Esophagus squamous epithelium (tissue), 5 donors: ENCODE results near the gene BMF. TPM values are rescaled to one million over a fixed set of nuclear protein-coding genes. Genes with fewer than 3 reads are reported as not detected.

Experiments
- DNase-seq: peaks from one replicate; lab custom pipeline; 2025; lab: John Stamatoyannopoulos, UW
- H3K27ac ChIP-seq, 4 donors: fragments of 200-600 bp; sonication (generic); one replicate each; pipeline ENCODE4 v1.5.1; 2016 to 2019; ENCODE audit warnings: mild to moderate bottlenecking in 1 of 4
- H3K27me3 ChIP-seq, 4 donors: fragments of 200-600 bp; sonication (generic); 1 replicate in 3 of 4; 2 replicates in 1 of 4; pipeline versions ENCODE4 v1.5.1 to v1.6.0; 2017 to 2021; ENCODE audit warnings: antibody characterized with exemption in 1 of 4
- H3K36me3 ChIP-seq, 3 donors: fragments of 200-600 bp; sonication (generic); one replicate each; pipeline ENCODE4 v1.5.1; 2016 to 2019
- H3K4me1 ChIP-seq, 3 donors: fragments of 200-600 bp; sonication (generic); one replicate each; pipeline ENCODE4 v1.5.1; 2017 to 2019
- H3K4me3 ChIP-seq, 4 donors: fragments of 200-600 bp; sonication (generic); 1 replicate in 3 of 4; 2 replicates in 1 of 4; pipeline ENCODE4 v1.5.1; 2016 to 2019; ENCODE audit warnings: mild to moderate bottlenecking in 2 of 4, moderate library complexity in 1 of 4
- H3K9me3 ChIP-seq, 3 donors: fragments of 200-600 bp; sonication (generic); one replicate each; pipeline ENCODE4 v1.5.1; 2016 to 2019
- POLR2A ChIP-seq, 4 donors: fragments of 450-650 bp; IDR thresholded peaks; one replicate each; pipeline ENCODE4 v1.6.1; 2017; ENCODE audit warnings: antibody characterized with exemption in 4 of 4, mild to moderate bottlenecking in 4 of 4, moderate library complexity in 3 of 4
- WGBS, 2 donors: methylation state at CpG; one replicate each; pipeline ENCODE4 v1.1.5; 2018; 5-methylcytosine and 5-hydroxymethylcytosine counted together
- intact Hi-C: fragments of 100-400 bp; cut with DNase I; formaldehyde crosslinking; loops from one replicate; pipeline ENCODE4 v1.15.0; 2022
- total RNA-seq, 4 donors: library from RNA; depleted of rRNA; stranded (reverse); fragments of >200 nt; gene quantifications; one replicate each; pipeline ENCODE4 v1.1.0, GENCODE V29; 2016
- TF ChIP-seq, protein P1 (sequence below), 6 experiments: fragments of 450-650 bp in 4 of 6; fragments of 200-600 bp in 2 of 6; sonication (generic) in 2 of 6; IDR thresholded peaks; one replicate each; pipeline ENCODE4 v1.5.1; 2016 to 2019; ENCODE audit warnings: antibody characterized with exemption in 6 of 6, mild to moderate bottlenecking in 4 of 6, moderate library complexity in 4 of 6
- donor health status: DM: yes; HTN: yes; CAD: no.

Gene BMF
- total RNA-seq, 4 donors from 2014 or later, result 0.31 to 4.4 (median 1.4) TPM

DNA sequence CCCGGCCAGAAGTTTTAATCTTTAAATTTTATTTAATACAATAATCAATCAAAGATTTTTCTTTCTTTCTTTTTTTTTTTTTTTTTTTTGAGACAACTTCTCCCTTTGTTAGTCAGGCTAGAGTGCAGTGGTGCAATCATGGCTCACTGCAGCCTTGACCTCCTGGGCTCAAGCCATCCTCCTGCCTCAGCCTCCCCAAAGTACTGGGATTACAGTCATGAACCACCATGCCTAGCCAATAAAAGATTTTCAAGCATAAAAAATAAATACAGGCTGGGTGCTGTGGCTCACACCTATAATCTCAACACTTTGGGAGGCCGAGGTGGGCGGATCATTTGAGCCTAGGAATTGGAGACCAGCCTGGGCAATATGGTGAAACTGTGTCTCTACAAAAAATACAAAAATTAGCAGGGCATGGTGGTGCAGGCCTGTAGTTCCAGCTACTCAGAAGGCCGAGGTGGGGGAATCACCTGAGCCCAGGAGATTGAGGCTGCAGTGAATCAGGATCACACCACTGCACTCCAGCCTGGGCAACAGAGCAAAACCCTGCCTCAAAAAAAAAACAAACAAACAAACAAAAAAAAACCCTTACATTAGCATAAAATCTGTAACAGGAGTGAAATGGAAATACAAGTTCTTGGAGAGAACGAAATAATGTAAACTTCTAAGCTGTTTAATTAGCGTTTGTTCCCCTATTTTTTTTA is 40.6 kb downstream of the BMF start:
- intact Hi-C loops, result no loop called here
- TF ChIP-seq, protein P1, sequence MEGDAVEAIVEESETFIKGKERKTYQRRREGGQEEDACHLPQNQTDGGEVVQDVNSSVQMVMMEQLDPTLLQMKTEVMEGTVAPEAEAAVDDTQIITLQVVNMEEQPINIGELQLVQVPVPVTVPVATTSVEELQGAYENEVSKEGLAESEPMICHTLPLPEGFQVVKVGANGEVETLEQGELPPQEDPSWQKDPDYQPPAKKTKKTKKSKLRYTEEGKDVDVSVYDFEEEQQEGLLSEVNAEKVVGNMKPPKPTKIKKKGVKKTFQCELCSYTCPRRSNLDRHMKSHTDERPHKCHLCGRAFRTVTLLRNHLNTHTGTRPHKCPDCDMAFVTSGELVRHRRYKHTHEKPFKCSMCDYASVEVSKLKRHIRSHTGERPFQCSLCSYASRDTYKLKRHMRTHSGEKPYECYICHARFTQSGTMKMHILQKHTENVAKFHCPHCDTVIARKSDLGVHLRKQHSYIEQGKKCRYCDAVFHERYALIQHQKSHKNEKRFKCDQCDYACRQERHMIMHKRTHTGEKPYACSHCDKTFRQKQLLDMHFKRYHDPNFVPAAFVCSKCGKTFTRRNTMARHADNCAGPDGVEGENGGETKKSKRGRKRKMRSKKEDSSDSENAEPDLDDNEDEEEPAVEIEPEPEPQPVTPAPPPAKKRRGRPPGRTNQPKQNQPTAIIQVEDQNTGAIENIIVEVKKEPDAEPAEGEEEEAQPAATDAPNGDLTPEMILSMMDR (IDR thresholded peaks at IDR 0.05), result no peak
- TF ChIP-seq POLR2A (IDR thresholded peaks at IDR 0.05), result no peak
- no peaks in the 10 kb centered on the region for H3K36me3 ChIP-seq
- H3K4me1 ChIP-seq, result peaks cover 23 to 63% (median 28%) of the 10 kb centered on the region in 3 donors
- peaks cover 0 to 30% (median 0%) of the 10 kb centered on the region in 4 donors for H3K27me3 ChIP-seq
- peak overlapping the region in 1 of 4 donors; percentile 65 for H3K27ac ChIP-seq
- DNase-seq, result no peak
- no peak overlapping the region for H3K4me3 ChIP-seq
- WGBS, 2 donors, result 69 to 73% methylated on average over 6 of the region's 6 CpGs
- no peaks in the 10 kb centered on the region for H3K9me3 ChIP-seq

DNA sequence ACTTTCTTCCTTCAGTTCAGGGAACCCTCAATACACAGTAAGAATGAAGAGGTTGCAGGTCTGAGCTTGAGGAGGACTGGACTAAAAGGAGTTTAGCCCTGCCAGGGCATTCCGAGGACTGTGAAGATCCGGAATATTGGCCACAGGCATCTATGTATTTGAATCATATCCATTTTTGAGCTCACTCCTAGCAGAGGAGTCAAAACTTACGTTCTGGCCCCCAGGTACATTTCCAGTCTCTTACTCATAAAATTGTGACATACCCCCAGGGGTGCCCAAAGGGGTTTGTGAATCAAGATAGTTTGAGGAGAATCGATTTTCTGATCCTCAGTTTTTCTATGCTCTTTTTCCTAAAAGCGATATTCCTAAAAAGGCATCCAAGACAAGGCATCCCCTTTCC is 42.1 kb downstream of the BMF start:
- Histone ChIP-seq H3K4me3 (no peak overlapping the region), H3K27ac (no peak overlapping the region), H3K36me3 (no peaks in the 10 kb centered on the region), H3K27me3 (peaks cover 0 to 24% (median 0%) of the 10 kb centered on the region in 4 donors), H3K4me1 (peaks cover 20 to 57% (median 25%) of the 10 kb centered on the region in 3 donors), H3K9me3 (no peaks in the 10 kb centered on the region)
- 62 to 68% methylated on average over 5 of the region's 5 CpGs for WGBS, 2 donors
- DNase-seq, result no peak
- no peak for TF ChIP-seq POLR2A (IDR thresholded peaks at IDR 0.05)
- TF ChIP-seq, protein P1 (IDR thresholded peaks at IDR 0.05), result no peak
- intact Hi-C loops, result no loop called here

DNA sequence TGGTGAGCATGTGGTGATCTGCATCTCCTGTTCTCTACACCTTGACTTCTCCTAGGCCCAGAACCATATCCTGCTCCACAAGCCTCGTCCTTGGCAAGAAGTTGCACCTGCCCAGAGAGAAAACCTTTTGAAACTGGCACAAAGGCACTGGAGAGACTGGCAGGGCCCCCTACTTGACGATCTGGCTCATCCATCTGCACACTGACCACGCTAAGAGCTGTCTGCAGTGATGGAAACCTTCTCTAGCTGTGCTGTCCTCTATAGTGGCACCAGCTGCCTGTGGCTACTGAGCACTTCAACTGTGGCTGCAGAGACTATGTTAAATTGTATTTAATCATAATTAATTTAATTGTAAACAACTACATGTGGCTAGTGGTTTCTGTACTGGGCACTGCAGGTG is 43.5 kb downstream of the BMF start:
- no peaks in the 10 kb centered on the region for H3K36me3 ChIP-seq
- peaks cover 19 to 53% (median 23%) of the 10 kb centered on the region in 3 donors for H3K4me1 ChIP-seq
- no peaks in the 10 kb centered on the region for H3K9me3 ChIP-seq
- no peak overlapping the region for H3K27ac ChIP-seq
- 65% methylated on average over 3 of the region's 3 CpGs; no CpG with 5 or more reads in 1 of the 2 donors for WGBS, 2 donors
- no peak overlapping the region for H3K4me3 ChIP-seq
- H3K27me3 ChIP-seq, result peaks cover 0 to 37% (median 0%) of the 10 kb centered on the region in 4 donors
- intact Hi-C loops, result no loop called here
- no peak for DNase-seq
- TF ChIP-seq POLR2A (IDR thresholded peaks at IDR 0.05), result no peak
- TF ChIP-seq, protein P1 (IDR thresholded peaks at IDR 0.05), result no peak

DNA sequence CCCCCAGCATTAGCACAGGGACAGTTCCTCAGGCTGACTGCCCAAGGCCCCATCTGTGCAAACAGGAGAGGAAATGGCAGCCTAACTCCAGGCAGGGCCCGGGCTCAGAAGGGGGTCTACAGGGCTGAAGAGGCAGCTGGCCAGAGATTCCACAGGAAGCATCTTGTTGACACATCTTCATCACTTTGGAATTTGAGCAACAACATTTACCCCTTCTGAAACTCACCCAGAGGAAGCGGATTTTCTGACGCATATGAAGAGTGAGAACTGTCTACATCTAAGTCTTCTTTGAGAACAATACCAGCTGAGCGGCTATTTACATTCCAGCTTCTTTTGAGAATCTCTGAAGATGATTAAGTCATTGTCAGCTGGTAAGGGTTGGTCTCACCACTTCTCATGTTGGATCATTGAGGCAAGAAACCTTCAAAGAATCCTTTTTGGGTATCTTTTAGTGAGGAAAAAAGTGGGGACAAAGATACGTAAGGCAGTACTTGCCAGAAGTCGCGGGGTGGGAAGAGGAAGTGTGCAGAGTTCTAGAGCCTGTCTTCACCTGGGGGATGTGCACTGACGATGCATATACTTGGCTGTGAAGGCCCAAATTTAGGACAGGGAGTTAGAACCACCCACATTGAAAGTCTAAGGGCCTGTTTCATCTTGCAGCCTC is 44.3 kb downstream of the BMF start:
- WGBS, 2 donors, result 56 to 79% methylated on average over 7 to 8 of the region's 8 CpGs
- Histone ChIP-seq H3K4me3 (no peak overlapping the region), H3K9me3 (no peaks in the 10 kb centered on the region), H3K27ac (no peak overlapping the region), H3K4me1 (peaks cover 11 to 45% (median 15%) of the 10 kb centered on the region in 3 donors), H3K36me3 (no peaks in the 10 kb centered on the region), H3K27me3 (peaks cover 0 to 45% (median 0%) of the 10 kb centered on the region in 4 donors)
- no peak for DNase-seq
- TF ChIP-seq, protein P1 (IDR thresholded peaks at IDR 0.05), result no peak
- TF ChIP-seq POLR2A (IDR thresholded peaks at IDR 0.05), result no peak
- intact Hi-C loops, result no loop called here

DNA sequence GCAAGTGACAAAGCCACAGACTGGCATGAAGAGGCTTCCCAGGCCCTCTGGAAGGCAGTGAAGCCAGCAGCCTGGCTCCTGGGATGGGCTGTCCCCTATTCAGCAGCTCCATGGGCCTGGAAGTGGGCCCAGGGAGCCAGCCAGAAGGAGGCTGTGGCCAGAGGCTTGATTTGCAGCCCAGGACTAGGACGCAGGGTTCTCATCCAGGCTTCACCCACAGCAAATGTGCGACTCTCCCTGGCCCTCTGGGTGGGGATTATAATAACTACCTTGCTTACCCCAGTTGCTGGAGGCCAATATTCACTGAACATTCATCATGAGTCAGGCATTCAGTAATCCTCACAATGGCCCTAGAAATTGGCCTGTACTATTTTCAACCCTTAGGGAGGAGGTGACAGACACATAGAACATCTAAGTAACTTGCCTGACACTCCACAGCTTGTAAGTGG is 45.1 kb downstream of the BMF start:
- Histone ChIP-seq H3K4me3 (no peak overlapping the region), H3K9me3 (no peaks in the 10 kb centered on the region), H3K27me3 (peaks cover 0 to 49% (median 0%) of the 10 kb centered on the region in 4 donors), H3K36me3 (no peaks in the 10 kb centered on the region), H3K27ac (no peak overlapping the region), H3K4me1 (peaks cover 4 to 38% (median 7%) of the 10 kb centered on the region in 3 donors)
- TF ChIP-seq, protein P1 (IDR thresholded peaks at IDR 0.05), result no peak
- TF ChIP-seq POLR2A (IDR thresholded peaks at IDR 0.05), result no peak
- DNase-seq, result no peak
- intact Hi-C loops, result no loop called here
- no CpG with 5 or more reads among the region's 2 CpGs for WGBS, 2 donors
